GM19455 (cell line): ENCODE measurements around the gene PPP1R3G.
"Not testable (repeated sequence)": the region's sequence is repeated elsewhere in the genome, so short reads cannot be mapped to it uniquely, and the experiment has no call there.

Experiments used
- ATAC-seq: cut with Tn5 transposase; IDR thresholded peaks from one replicate; pipeline ENCODE4 v1.9.1; 2021; ENCODE audit not compliant: unreplicated experiment

Gene PPP1R3G

GRCh38 chr6:5116243-5116991 lies 31.3 kb downstream of the PPP1R3G start:
- ATAC-seq = no peak

- ATAC-seq = no peak
Observed at GRCh38 chr6:5119090-5119951, 34.2 kb downstream of the PPP1R3G start.

GRCh38 chr6:5120011-5120410 lies 34.9 kb downstream of the PPP1R3G start:
- no peak for ATAC-seq

- ATAC-seq = not testable (repeated sequence)
Observed at GRCh38 chr6:5120543-5120942, 35.4 kb downstream of the PPP1R3G start.

GRCh38 chr6:5121479-5121878 lies 36.3 kb downstream of the PPP1R3G start:
- no peak for ATAC-seq

GRCh38 chr6:5121956-5122355 lies 36.8 kb downstream of the PPP1R3G start:
- ATAC-seq = no peak

GRCh38 chr6:5122504-5123112 lies 37.5 kb downstream of the PPP1R3G start:
- no peak for ATAC-seq

GRCh38 chr6:5123296-5124143 lies 38.4 kb downstream of the PPP1R3G start:
- no peak for ATAC-seq

- no peak for ATAC-seq
Observed at GRCh38 chr6:5124526-5124925, 39.4 kb downstream of the PPP1R3G start.

GRCh38 chr6:5125152-5126006 lies 40.2 kb downstream of the PPP1R3G start:
- ATAC-seq = no peak

- no peak for ATAC-seq
Observed at GRCh38 chr6:5126214-5126613, 41.1 kb downstream of the PPP1R3G start.

- no peak for ATAC-seq
Observed at GRCh38 chr6:5127106-5127687, 42.1 kb downstream of the PPP1R3G start.

- no peak for ATAC-seq
Observed at GRCh38 chr6:5128351-5128750, 43.2 kb downstream of the PPP1R3G start.

GRCh38 chr6:5130135-5130866 lies 45.2 kb downstream of the PPP1R3G start:
- no peak for ATAC-seq

GRCh38 chr6:5132731-5133130 lies 47.6 kb downstream of the PPP1R3G start:
- peak; percentile 85 for ATAC-seq

GRCh38 chr6:5133943-5134342 lies 48.8 kb downstream of the PPP1R3G start:
- no peak for ATAC-seq

- no peak for ATAC-seq
Observed at GRCh38 chr6:5135788-5136376, 50.7 kb downstream of the PPP1R3G start.

GRCh38 chr6:5136851-5137250 lies 51.7 kb downstream of the PPP1R3G start:
- ATAC-seq = no peak
